SIG-M5 (cell line): ENCODE results near the gene ZSWIM8.
"Not testable (repeated sequence)": the region's sequence is repeated elsewhere in the genome, so short reads cannot be mapped to it uniquely, and the experiment has no call there.

Experiments used
- DNase-seq: peaks from one replicate; lab custom pipeline; 2025; lab: John Stamatoyannopoulos, UW

Gene ZSWIM8

GRCh38 chr10:73785211-73785720 lies at the start of gene ZSWIM8:
TSS of gene ZSWIM8 (plus strand) at chr10:73785606. CDS start at chr10:73785879, 273 bp downstream.
- DNase-seq, result peak; percentile 93

GRCh38 chr10:73740501-73741254 lies 44.7 kb upstream of the ZSWIM8 start:
- not testable (repeated sequence) for DNase-seq

- no peak for DNase-seq
Measured at GRCh38 chr10:73742454-73742734, 43.0 kb upstream of the ZSWIM8 start.

GRCh38 chr10:73743327-73743904 lies 42.0 kb upstream of the ZSWIM8 start:
- DNase-seq, result no peak

- DNase-seq, result peak; percentile 72
Measured at GRCh38 chr10:73743905-73744663, 41.3 kb upstream of the ZSWIM8 start, which contains the start of gene SEC24C. TSS of gene SEC24C (plus strand) at chr10:73744372. CDS start at chr10:73746833, 2,461 bp downstream.

- no peak for DNase-seq
Measured at GRCh38 chr10:73744664-73744975, 40.8 kb upstream of the ZSWIM8 start.

GRCh38 chr10:73746721-73747120 lies 38.7 kb upstream of the ZSWIM8 start:
- no peak for DNase-seq

- DNase-seq, result no peak
Measured at GRCh38 chr10:73750819-73751218, 34.6 kb upstream of the ZSWIM8 start.

GRCh38 chr10:73756183-73756582 lies 29.2 kb upstream of the ZSWIM8 start:
- DNase-seq, result no peak

- no peak for DNase-seq
Measured at GRCh38 chr10:73758704-73759511, 26.5 kb upstream of the ZSWIM8 start.

GRCh38 chr10:73759512-73760115 lies 25.8 kb upstream of the ZSWIM8 start:
- no peak for DNase-seq

GRCh38 chr10:73761781-73762180 lies 23.6 kb upstream of the ZSWIM8 start:
- DNase-seq, result no peak

GRCh38 chr10:73762915-73763314 lies 22.5 kb upstream of the ZSWIM8 start:
- no peak for DNase-seq

GRCh38 chr10:73763343-73763742 lies 22.1 kb upstream of the ZSWIM8 start:
- no peak for DNase-seq

GRCh38 chr10:73765066-73765465 lies 20.3 kb upstream of the ZSWIM8 start:
- DNase-seq, result no peak

GRCh38 chr10:73768881-73769280 lies 16.5 kb upstream of the ZSWIM8 start:
- DNase-seq, result no peak

GRCh38 chr10:73769396-73769795 lies 16.0 kb upstream of the ZSWIM8 start:
- no peak for DNase-seq

- DNase-seq, result no peak
Measured at GRCh38 chr10:73771722-73772280, 13.6 kb upstream of the ZSWIM8 start.

- no peak for DNase-seq
Measured at GRCh38 chr10:73772281-73773151, 12.9 kb upstream of the ZSWIM8 start.

GRCh38 chr10:73773152-73773879 lies 12.1 kb upstream of the ZSWIM8 start:
- no peak for DNase-seq
